ENCODE data around the gene COL26A1.

Gene COL26A1

GRCh38 chr7:101357433-101357832, 5.2 kb upstream of the COL26A1 start:
- ATAC-seq (ENCODE audit: low read depth), result no peak
- peaks cover 11% of the 10 kb centered on the region for H3K27me3 Mint-ChIP-seq
- no peaks in the 10 kb centered on the region for H3K4me1 Mint-ChIP-seq
- H3K9me3 Mint-ChIP-seq, result no peaks in the 10 kb centered on the region
- no peak overlapping the region for H3K27ac Mint-ChIP-seq
- H3K4me3 Mint-ChIP-seq, result no peak overlapping the region
- no peaks in the 10 kb centered on the region for H3K36me3 Mint-ChIP-seq
- no peak for DNase-seq (ENCODE audit: low spot score in 2 of 2)

- Mint-ChIP-seq H3K36me3 (no peaks in the 10 kb centered on the region), H3K27me3 (peaks cover 9% of the 10 kb centered on the region), H3K4me1 (no peaks in the 10 kb centered on the region), H3K27ac (no peak overlapping the region), H3K9me3 (peaks cover 1% of the 10 kb centered on the region), H3K4me3 (peak overlapping the region; percentile 37)
- ATAC-seq (ENCODE audit: low read depth) (no peak), DNase-seq (ENCODE audit: low spot score in 2 of 2) (no peak)
Measured at GRCh38 chr7:101363196-101363733, 590 bp downstream of the COL26A1 start.

- H3K9me3 Mint-ChIP-seq, result peaks cover 1% of the 10 kb centered on the region
- DNase-seq (ENCODE audit: low spot score in 2 of 2) (peak; percentile 69 to 83), ATAC-seq (ENCODE audit: low read depth) (peak; percentile 95)
- H3K27me3 Mint-ChIP-seq, result peaks cover 9% of the 10 kb centered on the region
- H3K4me3 Mint-ChIP-seq, result peak overlapping the region; percentile 37
- no peak overlapping the region for H3K27ac Mint-ChIP-seq
- H3K4me1 Mint-ChIP-seq, result no peaks in the 10 kb centered on the region
- no peaks in the 10 kb centered on the region for H3K36me3 Mint-ChIP-seq
Measured at GRCh38 chr7:101363734-101364374, 1.2 kb downstream of the COL26A1 start.

GRCh38 chr7:101365956-101366355, 3.3 kb downstream of the COL26A1 start:
- Mint-ChIP-seq H3K4me3 (no peak overlapping the region), H3K27ac (no peak overlapping the region), H3K9me3 (peaks cover 1% of the 10 kb centered on the region), H3K4me1 (peaks cover 6% of the 10 kb centered on the region), H3K36me3 (no peaks in the 10 kb centered on the region), H3K27me3 (peaks cover 16% of the 10 kb centered on the region)
- no peak for ATAC-seq (ENCODE audit: low read depth)
- DNase-seq (ENCODE audit: low spot score in 2 of 2), result no peak

- ATAC-seq (ENCODE audit: low read depth) (no peak), DNase-seq (ENCODE audit: low spot score in 2 of 2) (no peak)
- peaks cover 19% of the 10 kb centered on the region for H3K27me3 Mint-ChIP-seq
- H3K9me3 Mint-ChIP-seq, result peaks cover 1% of the 10 kb centered on the region
- H3K27ac Mint-ChIP-seq, result no peak overlapping the region
- H3K4me3 Mint-ChIP-seq, result no peak overlapping the region
- H3K36me3 Mint-ChIP-seq, result no peaks in the 10 kb centered on the region
- H3K4me1 Mint-ChIP-seq, result peaks cover 6% of the 10 kb centered on the region
Measured at GRCh38 chr7:101367676-101368075, 5.0 kb downstream of the COL26A1 start.

- ATAC-seq (ENCODE audit: low read depth) (no peak), DNase-seq (ENCODE audit: low spot score in 2 of 2) (no peak)
- no peak overlapping the region for H3K4me3 Mint-ChIP-seq
- H3K4me1 Mint-ChIP-seq, result peaks cover 6% of the 10 kb centered on the region
- no peaks in the 10 kb centered on the region for H3K36me3 Mint-ChIP-seq
- peaks cover 1% of the 10 kb centered on the region for H3K9me3 Mint-ChIP-seq
- H3K27me3 Mint-ChIP-seq, result peaks cover 22% of the 10 kb centered on the region
- H3K27ac Mint-ChIP-seq, result no peak overlapping the region
Measured at GRCh38 chr7:101368422-101369165, 5.9 kb downstream of the COL26A1 start.

GRCh38 chr7:101370836-101371235, 8.2 kb downstream of the COL26A1 start:
- H3K27me3 Mint-ChIP-seq, result peaks cover 20% of the 10 kb centered on the region
- no peak for DNase-seq (ENCODE audit: low spot score in 2 of 2)
- no peak overlapping the region for H3K27ac Mint-ChIP-seq

GRCh38 chr7:101373812-101374614, 11.3 kb downstream of the COL26A1 start:
- DNase-seq (ENCODE audit: low spot score in 2 of 2), result no peak
- Mint-ChIP-seq H3K9me3 (no peaks in the 10 kb centered on the region), H3K27me3 (peaks cover 18% of the 10 kb centered on the region), H3K27ac (no peak overlapping the region), H3K36me3 (no peaks in the 10 kb centered on the region), H3K4me3 (no peak overlapping the region), H3K4me1 (peaks cover 6% of the 10 kb centered on the region)
- no peak for ATAC-seq (ENCODE audit: low read depth)

More at GRCh38 chr7:101370836-101371235, 8.2 kb downstream of the COL26A1 start:
- Mint-ChIP-seq H3K36me3 (no peaks in the 10 kb centered on the region), H3K4me1 (peaks cover 6% of the 10 kb centered on the region), H3K4me3 (no peak overlapping the region), H3K9me3 (peaks cover 1% of the 10 kb centered on the region)
- peak; percentile 35 for ATAC-seq (ENCODE audit: low read depth)

GRCh38 chr7:101374990-101375389, 12.3 kb downstream of the COL26A1 start:
- no peaks in the 10 kb centered on the region for H3K9me3 Mint-ChIP-seq
- no peaks in the 10 kb centered on the region for H3K36me3 Mint-ChIP-seq
- ATAC-seq (ENCODE audit: low read depth), result no peak

GRCh38 chr7:101376601-101377000, 13.9 kb downstream of the COL26A1 start:
- peaks cover 4% of the 10 kb centered on the region for H3K9me3 Mint-ChIP-seq
- H3K27me3 Mint-ChIP-seq, result peaks cover 11% of the 10 kb centered on the region
- no peak overlapping the region for H3K4me3 Mint-ChIP-seq
- H3K36me3 Mint-ChIP-seq, result peaks cover 3% of the 10 kb centered on the region
- no peaks in the 10 kb centered on the region for H3K4me1 Mint-ChIP-seq
- DNase-seq (ENCODE audit: low spot score in 2 of 2) (no peak), ATAC-seq (ENCODE audit: low read depth) (no peak)
- H3K27ac Mint-ChIP-seq, result no peak overlapping the region

More at GRCh38 chr7:101374990-101375389, 12.3 kb downstream of the COL26A1 start:
- H3K27me3 Mint-ChIP-seq, result peaks cover 18% of the 10 kb centered on the region
- H3K27ac Mint-ChIP-seq, result no peak overlapping the region
- no peak overlapping the region for H3K4me3 Mint-ChIP-seq
- H3K4me1 Mint-ChIP-seq, result peaks cover 6% of the 10 kb centered on the region
- DNase-seq (ENCODE audit: low spot score in 2 of 2), result no peak

- peaks cover 8% of the 10 kb centered on the region for H3K27me3 Mint-ChIP-seq
- DNase-seq (ENCODE audit: low spot score in 2 of 2) (no peak), ATAC-seq (ENCODE audit: low read depth) (no peak)
- peaks cover 3% of the 10 kb centered on the region for H3K36me3 Mint-ChIP-seq
- H3K27ac Mint-ChIP-seq, result no peak overlapping the region
- H3K4me3 Mint-ChIP-seq, result no peak overlapping the region
- H3K9me3 Mint-ChIP-seq, result peaks cover 5% of the 10 kb centered on the region
- no peaks in the 10 kb centered on the region for H3K4me1 Mint-ChIP-seq
Measured at GRCh38 chr7:101377189-101377736, 14.6 kb downstream of the COL26A1 start.

- no peak overlapping the region for H3K27ac Mint-ChIP-seq
- H3K4me1 Mint-ChIP-seq, result no peaks in the 10 kb centered on the region
- H3K9me3 Mint-ChIP-seq, result peaks cover 5% of the 10 kb centered on the region
- no peak for ATAC-seq (ENCODE audit: low read depth)
- no peak overlapping the region for H3K4me3 Mint-ChIP-seq
- H3K36me3 Mint-ChIP-seq, result peaks cover 3% of the 10 kb centered on the region
- DNase-seq (ENCODE audit: low spot score in 2 of 2), result no peak
- H3K27me3 Mint-ChIP-seq, result peaks cover 3% of the 10 kb centered on the region
Measured at GRCh38 chr7:101378751-101379174, 16.1 kb downstream of the COL26A1 start.

- no peaks in the 10 kb centered on the region for H3K4me1 Mint-ChIP-seq
- H3K9me3 Mint-ChIP-seq, result peaks cover 5% of the 10 kb centered on the region
- no peak overlapping the region for H3K4me3 Mint-ChIP-seq
- no peak overlapping the region for H3K27ac Mint-ChIP-seq
- DNase-seq (ENCODE audit: low spot score in 2 of 2) (no peak), ATAC-seq (ENCODE audit: low read depth) (no peak)
- peaks cover 3% of the 10 kb centered on the region for H3K27me3 Mint-ChIP-seq
- peaks cover 3% of the 10 kb centered on the region for H3K36me3 Mint-ChIP-seq
Measured at GRCh38 chr7:101379302-101379701, 16.6 kb downstream of the COL26A1 start.

Measured in memory B cell (primary cell).